T-helper 17 cell (primary cell): Measurements from ENCODE around the gene MST1. TPM values are rescaled to one million over a fixed set of nuclear protein-coding genes. Genes with fewer than 3 reads are reported as not detected.
"Not testable (repeated sequence)": the region's sequence is repeated elsewhere in the genome, so short reads cannot be mapped to it uniquely, and the experiment has no call there.

ENCODE experiments used
- ATAC-seq: fragments of 150-1000 bp; cut with Tn5 transposase; 2 replicates; pipeline ENCODE4 v1.10.0; 2021; ENCODE audit warnings: mild to moderate bottlenecking, moderate library complexity
- DNase-seq, 3 donors: peaks; one replicate each; pipeline versions ENCODE4 v3.0.0 to v3.0.0-alpha.2; 2020 to 2021
- H3K9me3 ChIP-seq: one replicate; pipeline ENCODE4 v1.7.0; 2013; ENCODE audit warnings: low read length, mild to moderate bottlenecking; ENCODE audit not compliant: control insufficient read depth, poor library complexity, severe bottlenecking
- H3K27ac Mint-ChIP-seq: one replicate; pipeline ENCODE4 v1.8.0; 2022; ENCODE audit warnings: mild to moderate bottlenecking, moderate library complexity, mixed read lengths
- H3K27me3 Mint-ChIP-seq: one replicate; pipeline ENCODE4 v1.8.0; 2022; ENCODE audit warnings: mixed read lengths
- H3K36me3 Mint-ChIP-seq: one replicate; pipeline ENCODE4 v1.8.0; 2022; ENCODE audit warnings: low read depth, mixed read lengths
- H3K4me1 Mint-ChIP-seq: one replicate; pipeline ENCODE4 v1.8.0; 2022; ENCODE audit warnings: mild to moderate bottlenecking, mixed read lengths
- H3K4me3 Mint-ChIP-seq: one replicate; pipeline ENCODE4 v1.8.0; 2022; ENCODE audit warnings: mild to moderate bottlenecking, moderate library complexity, mixed read lengths
- total RNA-seq, 4 donors: library from RNA in 2 of 4; stranded (reverse) in 2 of 4; gene quantifications; one replicate each; pipeline ENCODE4 v1.2.3 and lab custom pipeline; 2022 to 2026

MST1 gene
- total RNA-seq, 2 donors from 2014 or later: 7.5 to 11.3 TPM

- H3K27me3 Mint-ChIP-seq, H3K36me3 Mint-ChIP-seq, ATAC-seq, H3K9me3 ChIP-seq, H3K27ac Mint-ChIP-seq, DNase-seq: not testable (repeated sequence)
- peak overlapping the region; percentile 71 for H3K4me3 Mint-ChIP-seq
- H3K4me1 Mint-ChIP-seq: peaks cover 25% of the 10 kb centered on the region
Observed at GRCh38 chr3:49687424-49687795, 1.9 kb downstream of the MST1 start.

GRCh38 chr3:49686769-49687423, 2.4 kb downstream of the MST1 start:
- not testable (repeated sequence) for H3K27ac Mint-ChIP-seq, H3K9me3 ChIP-seq, H3K27me3 Mint-ChIP-seq, H3K36me3 Mint-ChIP-seq
- ATAC-seq (peak; percentile 10), DNase-seq (peak in 1 of 3 donors; percentile 39)
- Mint-ChIP-seq H3K4me1 (peaks cover 25% of the 10 kb centered on the region), H3K4me3 (peak overlapping the region; percentile 71)

- not testable (repeated sequence) for H3K36me3 Mint-ChIP-seq, H3K27me3 Mint-ChIP-seq, H3K27ac Mint-ChIP-seq, H3K9me3 ChIP-seq
- ATAC-seq (peak; percentile 24), DNase-seq (peak in 1 of 3 donors; percentile 33)
- Mint-ChIP-seq H3K4me3 (peak overlapping the region; percentile 71), H3K4me1 (peaks cover 25% of the 10 kb centered on the region)
Observed at GRCh38 chr3:49686346-49686745, 2.9 kb downstream of the MST1 start.

GRCh38 chr3:49685846-49686245, 3.4 kb downstream of the MST1 start:
- not testable (repeated sequence) for H3K27me3 Mint-ChIP-seq, H3K9me3 ChIP-seq, ATAC-seq, DNase-seq, H3K36me3 Mint-ChIP-seq, H3K27ac Mint-ChIP-seq
- peak overlapping the region; percentile 71 for H3K4me3 Mint-ChIP-seq
- H3K4me1 Mint-ChIP-seq: peaks cover 21% of the 10 kb centered on the region

- ATAC-seq, H3K9me3 ChIP-seq, DNase-seq, H3K27ac Mint-ChIP-seq, H3K27me3 Mint-ChIP-seq, H3K36me3 Mint-ChIP-seq: not testable (repeated sequence)
- peak overlapping the region; percentile 21 for H3K4me3 Mint-ChIP-seq
- peaks cover 17% of the 10 kb centered on the region for H3K4me1 Mint-ChIP-seq
Observed at GRCh38 chr3:49685103-49685502, 4.2 kb downstream of the MST1 start.

- not testable (repeated sequence) for H3K4me3 Mint-ChIP-seq, ATAC-seq, H3K27me3 Mint-ChIP-seq, H3K36me3 Mint-ChIP-seq, H3K27ac Mint-ChIP-seq, H3K9me3 ChIP-seq, DNase-seq
- H3K4me1 Mint-ChIP-seq: peaks cover 18% of the 10 kb centered on the region
Observed at GRCh38 chr3:49684453-49684852, 4.8 kb downstream of the MST1 start.

GRCh38 chr3:49683162-49683561, 6.1 kb downstream of the MST1 start:
- peaks cover 5% of the 10 kb centered on the region for H3K27me3 Mint-ChIP-seq
- peaks cover 9% of the 10 kb centered on the region for H3K4me1 Mint-ChIP-seq
- ATAC-seq (no peak), DNase-seq (no peak)
- peaks cover 10% of the 10 kb centered on the region for H3K36me3 Mint-ChIP-seq
- no peaks in the 10 kb centered on the region for H3K9me3 ChIP-seq
- H3K27ac Mint-ChIP-seq: no peak overlapping the region
- no peak overlapping the region for H3K4me3 Mint-ChIP-seq

- H3K9me3 ChIP-seq: no peaks in the 10 kb centered on the region
- ATAC-seq: no peak
- Mint-ChIP-seq H3K4me3 (no peak overlapping the region), H3K4me1 (peaks cover 9% of the 10 kb centered on the region), H3K27ac (no peak overlapping the region), H3K36me3 (peaks cover 10% of the 10 kb centered on the region), H3K27me3 (no peaks in the 10 kb centered on the region)
- DNase-seq: no peak
Observed at GRCh38 chr3:49681543-49681942, 7.7 kb downstream of the MST1 start.

GRCh38 chr3:49681232-49681522, 8.1 kb downstream of the MST1 start:
- Mint-ChIP-seq H3K4me3 (no peak overlapping the region), H3K27ac (no peak overlapping the region), H3K4me1 (peaks cover 10% of the 10 kb centered on the region), H3K36me3 (peaks cover 10% of the 10 kb centered on the region), H3K27me3 (no peaks in the 10 kb centered on the region)
- DNase-seq (no peak), ATAC-seq (no peak)
- H3K9me3 ChIP-seq: no peaks in the 10 kb centered on the region

- Mint-ChIP-seq H3K4me1 (peaks cover 12% of the 10 kb centered on the region), H3K27me3 (no peaks in the 10 kb centered on the region), H3K4me3 (no peak overlapping the region), H3K36me3 (peaks cover 10% of the 10 kb centered on the region), H3K27ac (peak overlapping the region; percentile 34)
- ATAC-seq (no peak), DNase-seq (no peak)
- no peaks in the 10 kb centered on the region for H3K9me3 ChIP-seq
Observed at GRCh38 chr3:49680493-49681231, 8.6 kb downstream of the MST1 start.

- no peak for DNase-seq
- Mint-ChIP-seq H3K4me1 (peaks cover 29% of the 10 kb centered on the region), H3K27ac (no peak overlapping the region), H3K4me3 (no peak overlapping the region), H3K36me3 (peaks cover 5% of the 10 kb centered on the region), H3K27me3 (no peaks in the 10 kb centered on the region)
- ATAC-seq: no peak
- no peaks in the 10 kb centered on the region for H3K9me3 ChIP-seq
Observed at GRCh38 chr3:49675912-49676311, 13.4 kb downstream of the MST1 start.

- Mint-ChIP-seq H3K36me3 (no peaks in the 10 kb centered on the region), H3K4me3 (peak overlapping the region; percentile 95), H3K27me3 (no peaks in the 10 kb centered on the region), H3K4me1 (peaks cover 24% of the 10 kb centered on the region), H3K27ac (peak overlapping the region; percentile 70)
- DNase-seq (peak in 1 of 3 donors; percentile 21), ATAC-seq (peak; percentile 2)
- no peaks in the 10 kb centered on the region for H3K9me3 ChIP-seq
Observed at GRCh38 chr3:49674497-49674983, 14.7 kb downstream of the MST1 start.

- peak within 1 kb of the TSS; percentile 95 for H3K4me3 Mint-ChIP-seq
- no peaks in the 10 kb centered on the region for H3K27me3 Mint-ChIP-seq
- H3K9me3 ChIP-seq: no peaks in the 10 kb centered on the region
- H3K27ac Mint-ChIP-seq: peak within 1 kb of the TSS; percentile 70
- peak; percentile 89 for ATAC-seq
- H3K36me3 Mint-ChIP-seq: no peaks in the 10 kb centered on the region
- peak; percentile 96 to 98 (median 97) for DNase-seq
- peaks cover 24% of the 10 kb centered on the region for H3K4me1 Mint-ChIP-seq
Observed at GRCh38 chr3:49673715-49674496, 15.4 kb downstream of the MST1 start, which contains the start of gene APEH. TSS of gene APEH (plus strand) at chr3:49674351. CDS start at chr3:49674402, 51 bp downstream.
